Psoas muscle (tissue), 8 donors: ENCODE measurements around the gene KAT8. TPM values are rescaled to one million over a fixed set of nuclear protein-coding genes. Genes with fewer than 3 reads are reported as not detected.
A peak's percentile ranks its signal among the peaks of the same experiment; 100 is the strongest.

Experiments used
- ATAC-seq, 4 donors: fragments of 200-7000 bp; cut with Tn5 transposase; one replicate each; pipeline ENCODE4 v1.9.1; 2020; ENCODE audit warnings: moderate library complexity in 3 of 4, mild to moderate bottlenecking in 2 of 4
- DNase-seq, 2 donors: peaks; one replicate each; pipeline ENCODE4 v3.0.0-alpha.2; 2020
- H3K27ac ChIP-seq: fragments of 200-600 bp; one replicate; pipeline ENCODE4 v1.8.0; 2022
- H3K27me3 ChIP-seq, 3 donors: fragments of 200-600 bp in 1 of 3; one replicate each; pipeline versions ENCODE4 v1.6.1 to v1.8.0; 2013 to 2022; ENCODE audit warnings: low read length in 2 of 3, mild to moderate bottlenecking in 2 of 3, moderate library complexity in 1 of 3; ENCODE audit not compliant: insufficient read depth in 3 of 3
- H3K36me3 ChIP-seq, 2 donors: fragments of 200-600 bp in 1 of 2; one replicate each; pipeline versions ENCODE4 v1.6.1 to v1.8.0; 2013 to 2022; ENCODE audit warnings: low read depth in 1 of 2, mild to moderate bottlenecking in 1 of 2, moderate library complexity in 1 of 2; ENCODE audit not compliant: insufficient read depth in 1 of 2
- H3K4me1 ChIP-seq: fragments of 200-600 bp; one replicate; pipeline ENCODE4 v1.8.0; 2022
- H3K4me3 ChIP-seq: fragments of 200-600 bp; one replicate; pipeline ENCODE4 v1.8.0; 2022; ENCODE audit warnings: mild to moderate bottlenecking
- H3K9me3 ChIP-seq: fragments of 200-600 bp; one replicate; pipeline ENCODE4 v1.8.0; 2022
- CTCF ChIP-seq: fragments of 200-600 bp; IDR thresholded peaks from one replicate; pipeline ENCODE4 v1.8.0; 2022; ENCODE audit warnings: antibody characterized with exemption
- WGBS, 3 donors: extraction: QIAGEN DNeasy Blood & Tissue Kit; methylation state at CpG; one replicate each; pipeline versions ENCODE4 v1.1.6 to v1.1.7; 2013; 5-methylcytosine and 5-hydroxymethylcytosine counted together
- intact Hi-C, 2 donors: fragments of 100-400 bp; cut with DNase I; formaldehyde crosslinking; loops; one replicate each; pipeline versions ENCODE4 v1.11.0 to v1.14.2; 2022
- polyA plus RNA-seq, 3 donors: library from polyadenylated mRNA; stranded (reverse); fragments of 200-250 nt; gene quantifications; one replicate each; pipeline ENCODE4 v1.2.3, GENCODE V29; 2013
- total RNA-seq, 4 donors: library from RNA; stranded (reverse); fragmentation: NEBNext Ultra II Directional in 2 of 4; extraction: Animal tissue kit (Norgen Biotek cat#: 25700) in 2 of 4; gene quantifications; one replicate each; pipeline versions ENCODE4 v1.2.1 to v1.2.4, GENCODE V29; 2021 to 2023
- donor health status: healthy with polysubstance abuse.
- donor health status: DM: no; HTN: no; CAD: no; lungs with moderate emphysema.
- donor health status: Bipolar disorder and iron deficiency.
- donor health status: healthy.
- donor health status: DM: yes; HTN: yes; CAD: no.
- donor health status: DM: no; HTN: no; CAD: no.
- donor health status: DM: no; HTN: no; CAD: no.
- donor health status: DM: yes; HTN: yes; CAD: no.

The KAT8 gene
- total and polyA plus RNA-seq, 7 donors = 36.1 to 75.4 (median 52.7) TPM

- Histone ChIP-seq H3K9me3 (no peaks in the 10 kb centered on the region), H3K36me3 (peaks cover 2 to 29% of the 10 kb centered on the region in 2 donors), H3K4me1 (peaks cover 26% of the 10 kb centered on the region), H3K27ac (peak overlapping the region; percentile 70), H3K4me3 (no peak overlapping the region), H3K27me3 (no peaks in the 10 kb centered on the region)
- intact Hi-C loops = no loop called here
- DNase-seq (no peak), ATAC-seq (peak; percentile 4 to 56 (median 37))
- no peak for TF ChIP-seq CTCF
- WGBS, 3 donors = 24 to 40% (median 35%) methylated on average over 2 of the region's 2 CpGs
These were observed 4.8 kb upstream of the KAT8 start for GRCh38 chr16:31112711-31113110.

- no peak for TF ChIP-seq CTCF
- Histone ChIP-seq H3K27ac (peak overlapping the region; percentile 70), H3K9me3 (no peaks in the 10 kb centered on the region), H3K4me3 (no peak overlapping the region), H3K4me1 (peaks cover 30% of the 10 kb centered on the region), H3K27me3 (no peaks in the 10 kb centered on the region), H3K36me3 (peaks cover 2 to 29% of the 10 kb centered on the region in 2 donors)
- WGBS, 3 donors = 56 to 62% (median 56%) methylated on average over 5 of the region's 5 CpGs
- ATAC-seq (no peak), DNase-seq (no peak)
- intact Hi-C loops = no loop called here
These were observed 4.0 kb upstream of the KAT8 start for GRCh38 chr16:31113121-31114120.

GRCh38 chr16:31114468-31114867 is 3.0 kb upstream of the KAT8 start:
- DNase-seq (no peak), ATAC-seq (no peak)
- Histone ChIP-seq H3K4me3 (no peak overlapping the region), H3K9me3 (no peaks in the 10 kb centered on the region), H3K27me3 (no peaks in the 10 kb centered on the region), H3K36me3 (peaks cover 2 to 35% of the 10 kb centered on the region in 2 donors), H3K27ac (peak overlapping the region; percentile 70), H3K4me1 (peaks cover 33% of the 10 kb centered on the region)
- no peak for TF ChIP-seq CTCF
- 67 to 79% (median 70%) methylated on average over 8 of the region's 8 CpGs for WGBS, 3 donors
- intact Hi-C loops = no loop called here

GRCh38 chr16:31118223-31119155 is 1.0 kb downstream of the KAT8 start:
- ATAC-seq (peak in 3 of 4 donors; percentile 41 to 65 (median 61)), DNase-seq (no peak)
- intact Hi-C loops = no loop called here
- peaks cover 0 to 45% of the 10 kb centered on the region in 2 donors for H3K36me3 ChIP-seq
- no peaks in the 10 kb centered on the region for H3K9me3 ChIP-seq
- no peak for TF ChIP-seq CTCF
- WGBS, 3 donors = 52 to 53% (median 52%) methylated on average over 9 of the region's 9 CpGs
- H3K27ac ChIP-seq = peak overlapping the region; percentile 99
- H3K4me3 ChIP-seq = peak overlapping the region; percentile 76
- peaks cover 15% of the 10 kb centered on the region for H3K4me1 ChIP-seq
- no peaks in the 10 kb centered on the region for H3K27me3 ChIP-seq
